ENCODE results near the gene EFCAB12.

DNA sequence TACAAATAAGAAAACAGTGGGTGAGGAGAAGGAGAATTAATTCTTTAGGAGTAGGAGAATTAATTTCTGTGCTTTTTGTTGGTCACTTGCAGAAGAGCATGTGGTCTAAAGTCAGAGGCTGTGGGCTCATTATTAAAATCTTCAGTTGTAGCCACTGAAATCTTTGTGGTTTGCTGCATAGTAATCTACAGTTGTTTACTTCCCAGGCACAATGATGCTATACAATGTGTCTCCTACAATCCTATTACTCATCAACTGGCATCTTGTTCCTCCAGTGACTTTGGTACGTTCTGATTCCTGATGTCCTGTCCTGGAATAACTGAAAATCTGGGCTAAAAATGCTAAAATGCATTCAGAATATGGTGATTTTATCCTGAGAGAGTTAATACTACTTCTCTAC is 32.6 kb upstream of the EFCAB12 start:
- TF ChIP-seq TAF1 (IDR thresholded peaks at IDR 0.05; ENCODE audit: low read depth), result no peak
- TF ChIP-seq, protein P1, sequence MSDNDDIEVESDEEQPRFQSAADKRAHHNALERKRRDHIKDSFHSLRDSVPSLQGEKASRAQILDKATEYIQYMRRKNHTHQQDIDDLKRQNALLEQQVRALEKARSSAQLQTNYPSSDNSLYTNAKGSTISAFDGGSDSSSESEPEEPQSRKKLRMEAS (IDR thresholded peaks at IDR 0.05), result no peak
- TF ChIP-seq TEAD4 (IDR thresholded peaks at IDR 0.05), result no peak
- TF ChIP-seq EP300 (IDR thresholded peaks at IDR 0.05; ENCODE audit: borderline replicate concordance), result no peak
- no peak for TF ChIP-seq RAD21 (IDR thresholded peaks at IDR 0.05; ENCODE audit: low read depth)
- no peak for TF ChIP-seq YY1 (IDR thresholded peaks at IDR 0.05; ENCODE audit: low read depth)
- TF ChIP-seq, protein P2, sequence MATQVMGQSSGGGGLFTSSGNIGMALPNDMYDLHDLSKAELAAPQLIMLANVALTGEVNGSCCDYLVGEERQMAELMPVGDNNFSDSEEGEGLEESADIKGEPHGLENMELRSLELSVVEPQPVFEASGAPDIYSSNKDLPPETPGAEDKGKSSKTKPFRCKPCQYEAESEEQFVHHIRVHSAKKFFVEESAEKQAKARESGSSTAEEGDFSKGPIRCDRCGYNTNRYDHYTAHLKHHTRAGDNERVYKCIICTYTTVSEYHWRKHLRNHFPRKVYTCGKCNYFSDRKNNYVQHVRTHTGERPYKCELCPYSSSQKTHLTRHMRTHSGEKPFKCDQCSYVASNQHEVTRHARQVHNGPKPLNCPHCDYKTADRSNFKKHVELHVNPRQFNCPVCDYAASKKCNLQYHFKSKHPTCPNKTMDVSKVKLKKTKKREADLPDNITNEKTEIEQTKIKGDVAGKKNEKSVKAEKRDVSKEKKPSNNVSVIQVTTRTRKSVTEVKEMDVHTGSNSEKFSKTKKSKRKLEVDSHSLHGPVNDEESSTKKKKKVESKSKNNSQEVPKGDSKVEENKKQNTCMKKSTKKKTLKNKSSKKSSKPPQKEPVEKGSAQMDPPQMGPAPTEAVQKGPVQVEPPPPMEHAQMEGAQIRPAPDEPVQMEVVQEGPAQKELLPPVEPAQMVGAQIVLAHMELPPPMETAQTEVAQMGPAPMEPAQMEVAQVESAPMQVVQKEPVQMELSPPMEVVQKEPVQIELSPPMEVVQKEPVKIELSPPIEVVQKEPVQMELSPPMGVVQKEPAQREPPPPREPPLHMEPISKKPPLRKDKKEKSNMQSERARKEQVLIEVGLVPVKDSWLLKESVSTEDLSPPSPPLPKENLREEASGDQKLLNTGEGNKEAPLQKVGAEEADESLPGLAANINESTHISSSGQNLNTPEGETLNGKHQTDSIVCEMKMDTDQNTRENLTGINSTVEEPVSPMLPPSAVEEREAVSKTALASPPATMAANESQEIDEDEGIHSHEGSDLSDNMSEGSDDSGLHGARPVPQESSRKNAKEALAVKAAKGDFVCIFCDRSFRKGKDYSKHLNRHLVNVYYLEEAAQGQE (IDR thresholded peaks at IDR 0.05; ENCODE audit: low read depth), result no peak
- TF ChIP-seq TCF12 (IDR thresholded peaks at IDR 0.05; ENCODE audit: low read depth), result no peak
- TF ChIP-seq ZBTB7A (IDR thresholded peaks at IDR 0.05; ENCODE audit: low read depth), result no peak
- no peak for TF ChIP-seq FOXM1 (IDR thresholded peaks at IDR 0.05; ENCODE audit: borderline replicate concordance, low read depth)
- no peak for TF ChIP-seq EGR1 (IDR thresholded peaks at IDR 0.05)
- no peak for TF ChIP-seq NFIC (IDR thresholded peaks at IDR 0.05)
